Mesenchymal stem cell (in vitro differentiated cells and primary cell): Measurements from ENCODE around the gene DUOX2.
"Not testable (repeated sequence)": the region's sequence is repeated elsewhere in the genome, so short reads cannot be mapped to it uniquely, and the experiment has no call there.

Experiments used
- DNase-seq: peaks from one replicate; pipeline ENCODE4 v3.0.0-alpha.2; 2013
- H2AFZ ChIP-seq: one replicate; pipeline ENCODE4 v1.6.1; 2013; ENCODE audit warnings: low read depth, mild to moderate bottlenecking, control low read depth, inconsistent platforms, low read length, moderate library complexity
- H2AK5ac ChIP-seq: 2 replicates; pipeline ENCODE4 v1.6.1; 2013; ENCODE audit warnings: low read length, moderate library complexity, mild to moderate bottlenecking, inconsistent platforms; ENCODE audit not compliant: severe bottlenecking
- H2BK120ac ChIP-seq: one replicate; pipeline ENCODE4 v1.6.1; 2013; ENCODE audit warnings: low read depth, mild to moderate bottlenecking, inconsistent platforms, low read length, moderate library complexity
- H2BK12ac ChIP-seq, 2 experiments: one replicate each; pipeline ENCODE4 v1.6.1; 2013; ENCODE audit warnings: inconsistent platforms in 2 of 2, low read length in 2 of 2, mild to moderate bottlenecking in 2 of 2, moderate library complexity in 2 of 2, control low read depth in 1 of 2
- H2BK15ac ChIP-seq: one replicate; pipeline ENCODE4 v1.6.1; 2013; ENCODE audit warnings: mild to moderate bottlenecking, low read depth, inconsistent platforms; ENCODE audit not compliant: poor library complexity, severe bottlenecking
- H2BK5ac ChIP-seq: 2 replicates; pipeline ENCODE4 v1.6.1; 2013; ENCODE audit warnings: low read depth, mild to moderate bottlenecking, low read length, control low read depth, inconsistent platforms; ENCODE audit not compliant: poor library complexity, severe bottlenecking
- H3K14ac ChIP-seq, 2 experiments: one replicate each; pipeline ENCODE4 v1.6.1; 2013; ENCODE audit warnings: inconsistent platforms in 2 of 2, low read length in 2 of 2, control low read depth in 1 of 2, mild to moderate bottlenecking in 1 of 2, moderate library complexity in 1 of 2
- H3K18ac ChIP-seq, 2 experiments: one replicate each; pipeline ENCODE4 v1.6.1; 2013; ENCODE audit warnings: inconsistent platforms in 2 of 2, low read length in 2 of 2, control low read depth in 1 of 2, low read depth in 1 of 2, mild to moderate bottlenecking in 1 of 2
- H3K23ac ChIP-seq, 2 experiments: one replicate each; pipeline ENCODE4 v1.6.1; 2013; ENCODE audit warnings: inconsistent platforms in 2 of 2, low read length in 2 of 2, mild to moderate bottlenecking in 2 of 2, moderate library complexity in 2 of 2, control low read depth in 1 of 2
- H3K27ac ChIP-seq: 2 replicates; pipeline ENCODE4 v1.5.1; 2013; ENCODE audit warnings: mild to moderate bottlenecking, moderate library complexity, low read length, control low read depth, inconsistent platforms; ENCODE audit not compliant: poor library complexity, severe bottlenecking
- H3K27me3 ChIP-seq, 2 experiments: 2 replicates each; pipeline versions ENCODE4 v1.6.1 to v1.7.0; 2013; ENCODE audit warnings: low read length in 2 of 2, mild to moderate bottlenecking in 2 of 2, moderate library complexity in 2 of 2, control low read depth in 1 of 2, inconsistent platforms in 1 of 2; ENCODE audit not compliant: control insufficient read depth in 1 of 2, insufficient read depth in 1 of 2
- H3K36me3 ChIP-seq, 2 experiments: 2 replicates each; pipeline versions ENCODE4 v1.6.1 to v1.7.0; 2013; ENCODE audit warnings: low read length in 2 of 2, control low read depth in 1 of 2, inconsistent platforms in 1 of 2, low read depth in 1 of 2, mild to moderate bottlenecking in 1 of 2; ENCODE audit not compliant: insufficient read depth in 2 of 2, control insufficient read depth in 1 of 2
- H3K4ac ChIP-seq, 2 experiments: one replicate each; pipeline ENCODE4 v1.6.1; 2013; ENCODE audit warnings: inconsistent platforms in 2 of 2, low read length in 2 of 2, mild to moderate bottlenecking in 2 of 2, moderate library complexity in 2 of 2, control low read depth in 1 of 2, low read depth in 1 of 2
- H3K4me1 ChIP-seq: 2 replicates; pipeline ENCODE4 v1.6.1; 2013; ENCODE audit warnings: low read depth, low read length, control low read depth; ENCODE audit not compliant: control insufficient read depth, insufficient read depth
- H3K4me2 ChIP-seq: 2 replicates; pipeline ENCODE4 v1.6.1; 2013; ENCODE audit warnings: low read length, mild to moderate bottlenecking, inconsistent platforms; ENCODE audit not compliant: poor library complexity, severe bottlenecking
- H3K4me3 ChIP-seq, 2 experiments: 2 replicates each; pipeline versions ENCODE4 v1.5.1 to v1.7.0; 2013; ENCODE audit warnings: low read length in 2 of 2, mild to moderate bottlenecking in 2 of 2, control low read depth in 1 of 2, low read depth in 1 of 2; ENCODE audit not compliant: insufficient read depth in 1 of 2
- H3K79me1 ChIP-seq: replicated peaks from 2 replicates; pipeline ENCODE4 v1.6.1; 2013; ENCODE audit warnings: mild to moderate bottlenecking, control low read depth, low read length, inconsistent platforms; ENCODE audit not compliant: poor library complexity, severe bottlenecking
- H3K9ac ChIP-seq: 2 replicates; pipeline ENCODE4 v1.7.0; 2013; ENCODE audit warnings: mild to moderate bottlenecking, low read length, moderate library complexity
- H3K9me3 ChIP-seq: 2 replicates; pipeline ENCODE4 v1.7.0; 2013; ENCODE audit warnings: mild to moderate bottlenecking, low read length; ENCODE audit not compliant: control insufficient read depth
- H4K8ac ChIP-seq: one replicate; pipeline ENCODE4 v1.6.1; 2013; ENCODE audit warnings: inconsistent platforms, mild to moderate bottlenecking, low read length, moderate library complexity
- H4K91ac ChIP-seq: one replicate; pipeline ENCODE4 v1.6.1; 2013; ENCODE audit warnings: mild to moderate bottlenecking, low read length, inconsistent platforms
- WGBS: methylation state at CpG from one replicate; pipeline ENCODE4 v1.1.7; 2013; ENCODE audit warnings: mixed read lengths; 5-methylcytosine and 5-hydroxymethylcytosine counted together

DUOX2 gene

GRCh38 chr15:45105586-45105985 is 8.4 kb downstream of the DUOX2 start:
- Histone ChIP-seq H3K23ac (no peak overlapping the region), H2BK5ac (no peak overlapping the region), H3K27me3 (peaks cover 55 to 68% of the 10 kb centered on the region in 2 experiments), H3K27ac (no peak overlapping the region), H2AK5ac (no peak overlapping the region), H3K14ac (no peak overlapping the region), H3K18ac (no peak overlapping the region), H3K9ac (no peak overlapping the region), H2BK15ac (no peak overlapping the region), H3K4me1 (peaks cover 2% of the 10 kb centered on the region), H3K79me1 (no peaks in the 10 kb centered on the region), H3K4me2 (no peak overlapping the region), H3K9me3 (no peaks in the 10 kb centered on the region), H4K8ac (no peak overlapping the region), H2BK12ac (no peak overlapping the region), H3K4ac (no peak overlapping the region), H2BK120ac (no peak overlapping the region), H3K4me3 (no peak overlapping the region), H2AFZ (no peak overlapping the region), H4K91ac (no peak overlapping the region), H3K36me3 (no peaks in the 10 kb centered on the region)
- whole genome bisulfite sequencing: 89% methylated on average over 7 of the region's 11 CpGs
- no peak for DNase-seq

- H3K4me2 ChIP-seq, H2AK5ac ChIP-seq, H3K9ac ChIP-seq, H3K79me1 ChIP-seq, H3K36me3 ChIP-seq, H3K27ac ChIP-seq, H4K91ac ChIP-seq, H3K18ac ChIP-seq, H2BK12ac ChIP-seq, H3K4me1 ChIP-seq, H3K14ac ChIP-seq, H3K4me3 ChIP-seq, H3K23ac ChIP-seq, H3K9me3 ChIP-seq, H3K4ac ChIP-seq, H2BK120ac ChIP-seq, H4K8ac ChIP-seq, H2BK5ac ChIP-seq, H2AFZ ChIP-seq, DNase-seq, H2BK15ac ChIP-seq: not testable (repeated sequence)
- peaks cover 55 to 68% of the 10 kb centered on the region in 2 experiments for H3K27me3 ChIP-seq
- WGBS: 84% methylated on average over 5 of the region's 9 CpGs
Observed at GRCh38 chr15:45104170-45104569, 9.8 kb downstream of the DUOX2 start.

GRCh38 chr15:45102226-45102625 is 11.7 kb downstream of the DUOX2 start:
- Histone ChIP-seq H3K4me1 (no peaks in the 10 kb centered on the region), H4K8ac (no peak overlapping the region), H3K27ac (no peak overlapping the region), H3K23ac (no peak overlapping the region), H3K27me3 (peaks cover 61 to 69% of the 10 kb centered on the region in 2 experiments), H3K4me3 (no peak overlapping the region), H3K4ac (no peak overlapping the region), H3K14ac (no peak overlapping the region), H2BK5ac (no peak overlapping the region), H2AK5ac (no peak overlapping the region), H3K18ac (no peak overlapping the region), H2BK120ac (no peak overlapping the region), H2BK15ac (no peak overlapping the region), H3K79me1 (no peaks in the 10 kb centered on the region), H3K4me2 (no peak overlapping the region), H3K9me3 (no peaks in the 10 kb centered on the region), H3K36me3 (no peaks in the 10 kb centered on the region), H3K9ac (no peak overlapping the region), H4K91ac (peak overlapping the region; percentile 27), H2BK12ac (no peak overlapping the region), H2AFZ (no peak overlapping the region)
- no peak for DNase-seq
- 86% methylated on average over 6 of the region's 6 CpGs for WGBS

- no peak for DNase-seq
- H3K14ac ChIP-seq: no peak overlapping the region
- H3K27ac ChIP-seq: no peak overlapping the region
- H3K79me1 ChIP-seq: no peaks in the 10 kb centered on the region
- H2BK15ac ChIP-seq: no peak overlapping the region
- no peak overlapping the region for H2AFZ ChIP-seq
- H3K27me3 ChIP-seq: peaks cover 66 to 72% of the 10 kb centered on the region in 2 experiments
- no peak overlapping the region for H2AK5ac ChIP-seq
- H3K4me3 ChIP-seq: no peak overlapping the region
- no peak overlapping the region for H4K91ac ChIP-seq
- no peak overlapping the region for H2BK120ac ChIP-seq
- H3K36me3 ChIP-seq: no peaks in the 10 kb centered on the region
- no peak overlapping the region for H2BK12ac ChIP-seq
- no peak overlapping the region for H3K4ac ChIP-seq
- H3K9ac ChIP-seq: no peak overlapping the region
- H3K9me3 ChIP-seq: no peaks in the 10 kb centered on the region
- 92% methylated on average over 12 of the region's 12 CpGs for WGBS
- no peak overlapping the region for H4K8ac ChIP-seq
- H3K4me1 ChIP-seq: no peaks in the 10 kb centered on the region
- no peak overlapping the region for H3K23ac ChIP-seq
- no peak overlapping the region for H3K18ac ChIP-seq
- no peak overlapping the region for H2BK5ac ChIP-seq
- H3K4me2 ChIP-seq: no peak overlapping the region
Observed at GRCh38 chr15:45101749-45102148, 12.2 kb downstream of the DUOX2 start.
